ENCODE measurements around the gene SPAG16. TPM values are rescaled to one million over a fixed set of nuclear protein-coding genes. Genes with fewer than 3 reads are reported as not detected.
"Not testable (repeated sequence)": the region's sequence is repeated elsewhere in the genome, so short reads cannot be mapped to it uniquely, and the experiment has no call there.

SPAG16 gene
- total RNA-seq, 6 experiments from 2014 or later: 15.4 to 20.0 (median 17.5) TPM

- H3K27me3 Mint-ChIP-seq (ENCODE audit: insufficient read depth): no peaks in the 10 kb centered on the region
- H3K4me1 Mint-ChIP-seq (ENCODE audit: low read depth): peaks cover 27% of the 10 kb centered on the region
- peaks cover 4% of the 10 kb centered on the region; the same call in 1 of the 2 replicates for H3K36me3 Mint-ChIP-seq (ENCODE audit: low read depth)
- TF ChIP-seq, protein P1, sequence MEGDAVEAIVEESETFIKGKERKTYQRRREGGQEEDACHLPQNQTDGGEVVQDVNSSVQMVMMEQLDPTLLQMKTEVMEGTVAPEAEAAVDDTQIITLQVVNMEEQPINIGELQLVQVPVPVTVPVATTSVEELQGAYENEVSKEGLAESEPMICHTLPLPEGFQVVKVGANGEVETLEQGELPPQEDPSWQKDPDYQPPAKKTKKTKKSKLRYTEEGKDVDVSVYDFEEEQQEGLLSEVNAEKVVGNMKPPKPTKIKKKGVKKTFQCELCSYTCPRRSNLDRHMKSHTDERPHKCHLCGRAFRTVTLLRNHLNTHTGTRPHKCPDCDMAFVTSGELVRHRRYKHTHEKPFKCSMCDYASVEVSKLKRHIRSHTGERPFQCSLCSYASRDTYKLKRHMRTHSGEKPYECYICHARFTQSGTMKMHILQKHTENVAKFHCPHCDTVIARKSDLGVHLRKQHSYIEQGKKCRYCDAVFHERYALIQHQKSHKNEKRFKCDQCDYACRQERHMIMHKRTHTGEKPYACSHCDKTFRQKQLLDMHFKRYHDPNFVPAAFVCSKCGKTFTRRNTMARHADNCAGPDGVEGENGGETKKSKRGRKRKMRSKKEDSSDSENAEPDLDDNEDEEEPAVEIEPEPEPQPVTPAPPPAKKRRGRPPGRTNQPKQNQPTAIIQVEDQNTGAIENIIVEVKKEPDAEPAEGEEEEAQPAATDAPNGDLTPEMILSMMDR (IDR thresholded peaks at IDR 0.05): no peak
- no peaks in the 10 kb centered on the region for H3K9me3 Mint-ChIP-seq
- DNase-seq: no peak
- H3K4me3 Mint-ChIP-seq: no peak overlapping the region
- H3K27ac Mint-ChIP-seq: no peak overlapping the region
Measured at GRCh38 chr2:213991453-213992108, 707.3 kb downstream of the SPAG16 start.

DNA sequence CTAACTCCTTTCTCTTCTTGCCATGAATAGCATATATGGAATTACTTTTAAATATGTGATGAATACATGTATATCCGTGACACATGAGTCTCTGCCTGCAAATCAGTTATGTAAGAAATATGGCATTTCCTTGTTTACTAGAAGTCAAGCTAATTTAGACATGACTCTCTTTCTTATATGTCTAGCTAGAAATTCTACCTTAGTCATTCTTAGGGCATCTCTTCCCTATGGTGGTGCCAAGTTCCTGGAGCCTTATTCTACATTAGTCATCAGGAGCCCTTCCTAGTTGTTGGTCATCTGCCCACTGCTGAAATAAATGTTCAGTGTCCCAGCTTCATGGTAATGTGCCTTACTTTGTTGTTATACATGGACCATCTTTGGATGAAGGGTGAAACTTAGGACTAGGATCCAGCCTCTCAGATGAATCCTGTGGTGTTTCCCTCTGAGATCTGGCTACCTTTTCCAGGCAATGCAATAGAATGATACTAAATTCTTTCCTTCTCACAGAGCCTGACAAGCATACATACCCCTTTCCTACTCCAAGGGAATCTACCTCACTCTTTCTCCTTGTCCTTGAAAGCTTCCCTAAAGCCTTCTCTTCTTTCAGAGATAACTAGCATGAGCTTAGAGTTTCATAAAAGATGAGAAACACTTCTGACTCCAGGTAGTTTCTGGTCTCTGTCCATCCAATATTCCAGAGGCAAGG is 711.3 kb downstream of the SPAG16 start:
- DNase-seq: peak; percentile 95
- H3K27me3 Mint-ChIP-seq (ENCODE audit: insufficient read depth): no peaks in the 10 kb centered on the region
- H3K9me3 Mint-ChIP-seq: peaks cover 8% of the 10 kb centered on the region; the same call in 1 of the 2 replicates
- TF ChIP-seq, protein P1 (IDR thresholded peaks at IDR 0.05): no peak
- peak overlapping the region; percentile 44; the same call in 1 of the 2 replicates for H3K4me3 Mint-ChIP-seq
- peak overlapping the region; percentile 75 for H3K27ac Mint-ChIP-seq
- H3K4me1 Mint-ChIP-seq (ENCODE audit: low read depth): peaks cover 27% of the 10 kb centered on the region
- peaks cover 21% of the 10 kb centered on the region for H3K36me3 Mint-ChIP-seq (ENCODE audit: low read depth)

- not testable (repeated sequence) for H3K4me3 Mint-ChIP-seq; H3K27me3 Mint-ChIP-seq (ENCODE audit: insufficient read depth); DNase-seq; H3K27ac Mint-ChIP-seq; H3K9me3 Mint-ChIP-seq
- H3K36me3 Mint-ChIP-seq (ENCODE audit: low read depth): peaks cover 17% of the 10 kb centered on the region
- peaks cover 20% of the 10 kb centered on the region for H3K4me1 Mint-ChIP-seq (ENCODE audit: low read depth)
Measured at GRCh38 chr2:213998976-213999375, 714.7 kb downstream of the SPAG16 start.

- TF ChIP-seq, protein P1 (IDR thresholded peaks at IDR 0.05): no peak
- Mint-ChIP-seq H3K4me3 (no peak overlapping the region), H3K27ac (no peak overlapping the region), H3K36me3 (ENCODE audit: low read depth) (peaks cover 15% of the 10 kb centered on the region), H3K27me3 (ENCODE audit: insufficient read depth) (peaks cover 2% of the 10 kb centered on the region; the same call in 1 of the 2 replicates), H3K9me3 (peaks cover 7% of the 10 kb centered on the region), H3K4me1 (ENCODE audit: low read depth) (peaks cover 24% of the 10 kb centered on the region)
- no peak for DNase-seq
Measured at GRCh38 chr2:214004463-214004862, 720.2 kb downstream of the SPAG16 start.

GRCh38 chr2:214005337-214005736 is 721.1 kb downstream of the SPAG16 start:
- DNase-seq: no peak
- TF ChIP-seq, protein P1 (IDR thresholded peaks at IDR 0.05): no peak
- Mint-ChIP-seq H3K9me3 (peaks cover 7% of the 10 kb centered on the region), H3K27me3 (ENCODE audit: insufficient read depth) (peaks cover 2% of the 10 kb centered on the region; the same call in 1 of the 2 replicates), H3K4me1 (ENCODE audit: low read depth) (peaks cover 26% of the 10 kb centered on the region), H3K27ac (no peak overlapping the region), H3K36me3 (ENCODE audit: low read depth) (peaks cover 8% of the 10 kb centered on the region), H3K4me3 (no peak overlapping the region)

GRCh38 chr2:214006601-214007000 is 722.3 kb downstream of the SPAG16 start:
- no peak overlapping the region for H3K4me3 Mint-ChIP-seq
- no peak for DNase-seq
- peaks cover 7% of the 10 kb centered on the region for H3K9me3 Mint-ChIP-seq
- peaks cover 2% of the 10 kb centered on the region; the same call in 1 of the 2 replicates for H3K27me3 Mint-ChIP-seq (ENCODE audit: insufficient read depth)
- H3K27ac Mint-ChIP-seq: no peak overlapping the region
- H3K36me3 Mint-ChIP-seq (ENCODE audit: low read depth): peaks cover 7% of the 10 kb centered on the region
- TF ChIP-seq, protein P1 (IDR thresholded peaks at IDR 0.05): no peak
- H3K4me1 Mint-ChIP-seq (ENCODE audit: low read depth): peaks cover 26% of the 10 kb centered on the region
